Measurements from ENCODE around the gene DNM3. TPM values are rescaled to one million over a fixed set of nuclear protein-coding genes. Genes with fewer than 3 reads are reported as not detected.
"Not testable (repeated sequence)": the region's sequence is repeated elsewhere in the genome, so short reads cannot be mapped to it uniquely, and the experiment has no call there.

DNM3 gene
- total RNA-seq, 1 donor from 2014 or later: 7.7 TPM

DNA sequence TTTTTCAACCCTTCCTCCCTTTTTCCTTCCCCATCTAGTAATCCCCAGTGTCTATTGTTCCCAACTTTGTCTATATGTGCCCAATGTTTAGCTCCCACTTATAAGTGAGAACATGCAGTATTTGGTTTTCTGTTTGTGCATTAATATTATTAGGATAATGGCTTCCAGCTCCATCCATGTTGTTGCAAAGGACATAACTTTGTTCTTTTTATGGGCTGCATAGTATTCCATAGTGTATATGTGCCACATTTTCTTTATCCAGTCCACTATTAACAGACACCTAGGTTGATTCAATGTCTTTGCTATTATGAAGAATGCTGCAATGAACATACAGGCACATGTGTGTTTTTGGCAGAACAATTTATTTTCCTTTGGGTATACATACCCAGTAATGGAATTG lies 458.2 kb downstream of the DNM3 start:
- Mint-ChIP-seq H3K27ac (ENCODE audit: unreplicated experiment) (no peak overlapping the region), H3K4me1 (ENCODE audit: unreplicated experiment) (no peaks in the 10 kb centered on the region), H3K9me3 (ENCODE audit: unreplicated experiment) (no peaks in the 10 kb centered on the region), H3K4me3 (ENCODE audit: unreplicated experiment) (no peak overlapping the region), H3K36me3 (ENCODE audit: low read depth, unreplicated experiment) (peaks cover 9% of the 10 kb centered on the region), H3K27me3 (ENCODE audit: unreplicated experiment) (no peaks in the 10 kb centered on the region)
- no peak for DNase-seq (ENCODE audit: low spot score)
- TF ChIP-seq, protein P1, sequence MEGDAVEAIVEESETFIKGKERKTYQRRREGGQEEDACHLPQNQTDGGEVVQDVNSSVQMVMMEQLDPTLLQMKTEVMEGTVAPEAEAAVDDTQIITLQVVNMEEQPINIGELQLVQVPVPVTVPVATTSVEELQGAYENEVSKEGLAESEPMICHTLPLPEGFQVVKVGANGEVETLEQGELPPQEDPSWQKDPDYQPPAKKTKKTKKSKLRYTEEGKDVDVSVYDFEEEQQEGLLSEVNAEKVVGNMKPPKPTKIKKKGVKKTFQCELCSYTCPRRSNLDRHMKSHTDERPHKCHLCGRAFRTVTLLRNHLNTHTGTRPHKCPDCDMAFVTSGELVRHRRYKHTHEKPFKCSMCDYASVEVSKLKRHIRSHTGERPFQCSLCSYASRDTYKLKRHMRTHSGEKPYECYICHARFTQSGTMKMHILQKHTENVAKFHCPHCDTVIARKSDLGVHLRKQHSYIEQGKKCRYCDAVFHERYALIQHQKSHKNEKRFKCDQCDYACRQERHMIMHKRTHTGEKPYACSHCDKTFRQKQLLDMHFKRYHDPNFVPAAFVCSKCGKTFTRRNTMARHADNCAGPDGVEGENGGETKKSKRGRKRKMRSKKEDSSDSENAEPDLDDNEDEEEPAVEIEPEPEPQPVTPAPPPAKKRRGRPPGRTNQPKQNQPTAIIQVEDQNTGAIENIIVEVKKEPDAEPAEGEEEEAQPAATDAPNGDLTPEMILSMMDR (IDR thresholded peaks at IDR 0.05; ENCODE audit: unreplicated experiment): no peak

GRCh38 chr1:172307508-172307907 lies 466.2 kb downstream of the DNM3 start:
- not testable (repeated sequence) for H3K27me3 Mint-ChIP-seq (ENCODE audit: unreplicated experiment); H3K27ac Mint-ChIP-seq (ENCODE audit: unreplicated experiment); H3K4me1 Mint-ChIP-seq (ENCODE audit: unreplicated experiment); H3K36me3 Mint-ChIP-seq (ENCODE audit: low read depth, unreplicated experiment); DNase-seq (ENCODE audit: low spot score); H3K4me3 Mint-ChIP-seq (ENCODE audit: unreplicated experiment); H3K9me3 Mint-ChIP-seq (ENCODE audit: unreplicated experiment)

- DNase-seq (ENCODE audit: low spot score): no peak
- TF ChIP-seq, protein P1 (IDR thresholded peaks at IDR 0.05; ENCODE audit: unreplicated experiment): no peak
- Mint-ChIP-seq H3K4me3 (ENCODE audit: unreplicated experiment) (no peak overlapping the region), H3K4me1 (ENCODE audit: unreplicated experiment) (no peaks in the 10 kb centered on the region), H3K27me3 (ENCODE audit: unreplicated experiment) (no peaks in the 10 kb centered on the region), H3K27ac (ENCODE audit: unreplicated experiment) (no peak overlapping the region), H3K9me3 (ENCODE audit: unreplicated experiment) (no peaks in the 10 kb centered on the region), H3K36me3 (ENCODE audit: low read depth, unreplicated experiment) (peaks cover 2% of the 10 kb centered on the region)
Observed at GRCh38 chr1:172308142-172308541, 466.8 kb downstream of the DNM3 start.

GRCh38 chr1:172308577-172308976 lies 467.3 kb downstream of the DNM3 start:
- Mint-ChIP-seq H3K4me1 (ENCODE audit: unreplicated experiment) (no peaks in the 10 kb centered on the region), H3K9me3 (ENCODE audit: unreplicated experiment) (no peaks in the 10 kb centered on the region), H3K4me3 (ENCODE audit: unreplicated experiment) (no peak overlapping the region), H3K27ac (ENCODE audit: unreplicated experiment) (no peak overlapping the region), H3K27me3 (ENCODE audit: unreplicated experiment) (no peaks in the 10 kb centered on the region), H3K36me3 (ENCODE audit: low read depth, unreplicated experiment) (no peaks in the 10 kb centered on the region)
- no peak for DNase-seq (ENCODE audit: low spot score)
- TF ChIP-seq, protein P1 (IDR thresholded peaks at IDR 0.05; ENCODE audit: unreplicated experiment): no peak

- TF ChIP-seq, protein P1 (IDR thresholded peaks at IDR 0.05; ENCODE audit: unreplicated experiment): no peak
- no peaks in the 10 kb centered on the region for H3K36me3 Mint-ChIP-seq (ENCODE audit: low read depth, unreplicated experiment)
- H3K4me1 Mint-ChIP-seq (ENCODE audit: unreplicated experiment): no peaks in the 10 kb centered on the region
- H3K9me3 Mint-ChIP-seq (ENCODE audit: unreplicated experiment): no peaks in the 10 kb centered on the region
- DNase-seq (ENCODE audit: low spot score): no peak
- no peak overlapping the region for H3K4me3 Mint-ChIP-seq (ENCODE audit: unreplicated experiment)
- H3K27ac Mint-ChIP-seq (ENCODE audit: unreplicated experiment): no peak overlapping the region
- no peaks in the 10 kb centered on the region for H3K27me3 Mint-ChIP-seq (ENCODE audit: unreplicated experiment)
Observed at GRCh38 chr1:172320733-172321132, 479.4 kb downstream of the DNM3 start.

DNA sequence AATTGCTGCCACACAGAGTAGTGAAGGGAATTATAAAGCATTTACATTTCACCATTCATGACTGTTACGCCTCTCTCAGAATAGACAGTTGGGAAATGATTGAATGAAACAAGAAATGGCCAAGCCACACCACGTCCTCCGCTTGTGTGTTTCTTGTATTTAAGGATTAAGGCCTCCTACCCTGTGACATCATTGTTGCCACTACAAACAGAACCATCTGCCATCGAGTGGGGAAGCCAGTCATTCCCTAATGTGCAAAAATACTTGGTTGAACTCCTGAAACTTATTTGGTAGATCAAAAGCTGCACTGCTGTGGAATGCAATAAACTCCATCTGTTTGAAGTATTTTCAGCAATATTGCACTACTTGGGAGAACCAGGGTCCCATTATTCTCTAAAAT lies 480.2 kb downstream of the DNM3 start:
- no peaks in the 10 kb centered on the region for H3K36me3 Mint-ChIP-seq (ENCODE audit: low read depth, unreplicated experiment)
- H3K27me3 Mint-ChIP-seq (ENCODE audit: unreplicated experiment): no peaks in the 10 kb centered on the region
- TF ChIP-seq, protein P1 (IDR thresholded peaks at IDR 0.05; ENCODE audit: unreplicated experiment): no peak
- DNase-seq (ENCODE audit: low spot score): no peak
- H3K4me3 Mint-ChIP-seq (ENCODE audit: unreplicated experiment): no peak overlapping the region
- H3K4me1 Mint-ChIP-seq (ENCODE audit: unreplicated experiment): no peaks in the 10 kb centered on the region
- no peaks in the 10 kb centered on the region for H3K9me3 Mint-ChIP-seq (ENCODE audit: unreplicated experiment)
- no peak overlapping the region for H3K27ac Mint-ChIP-seq (ENCODE audit: unreplicated experiment)

Measured in endothelial cell (in vitro differentiated cells).